Peyer's patch (tissue), 4 donors: ENCODE results near the gene LAGE3. TPM values are rescaled to one million over a fixed set of nuclear protein-coding genes. Genes with fewer than 3 reads are reported as not detected.

ENCODE experiments used
- DNase-seq, 3 donors: peaks; one replicate each; pipeline ENCODE4 v3.0.0-alpha.2; 2017 to 2019
- H3K27ac ChIP-seq, 4 donors: fragments of 200-600 bp; sonication (generic); one replicate each; pipeline ENCODE4 v1.5.1; 2016 to 2019
- H3K27me3 ChIP-seq, 2 donors: fragments of 200-600 bp; sonication (generic); one replicate each; pipeline ENCODE4 v1.5.1; 2019
- H3K36me3 ChIP-seq, 3 donors: fragments of 200-600 bp; sonication (generic); one replicate each; pipeline ENCODE4 v1.5.1; 2016 to 2019
- H3K4me1 ChIP-seq, 4 donors: fragments of 200-600 bp; sonication (generic); one replicate each; pipeline ENCODE4 v1.5.1; 2016 to 2019
- H3K4me3 ChIP-seq, 4 donors: fragments of 200-600 bp; sonication (generic); 1 replicate in 3 of 4; 2 replicates in 1 of 4; pipeline ENCODE4 v1.5.1; 2016 to 2019; ENCODE audit warnings: mild to moderate bottlenecking in 1 of 4
- H3K9me3 ChIP-seq, 4 donors: fragments of 200-600 bp; sonication (generic); one replicate each; pipeline ENCODE4 v1.5.1; 2016 to 2019; ENCODE audit warnings: mild to moderate bottlenecking in 1 of 4
- CTCF ChIP-seq, 6 experiments: fragments of 450-650 bp in 4 of 6; fragments of 200-600 bp in 2 of 6; sonication (generic) in 1 of 6; IDR thresholded peaks; one replicate each; pipeline ENCODE4 v1.5.1; 2017 to 2019; ENCODE audit warnings: antibody characterized with exemption in 6 of 6, mild to moderate bottlenecking in 3 of 6, moderate library complexity in 1 of 6
- POLR2A ChIP-seq, 2 donors: fragments of 450-650 bp; IDR thresholded peaks; one replicate each; pipeline ENCODE4 v1.5.1; 2017; ENCODE audit warnings: antibody characterized with exemption in 2 of 2, mild to moderate bottlenecking in 2 of 2, moderate library complexity in 2 of 2
- total RNA-seq, 4 donors: library from RNA; depleted of rRNA; stranded (reverse); fragments of >200 nt; gene quantifications; one replicate each; pipeline ENCODE4 v1.1.0, GENCODE V29; 2016

The LAGE3 gene
- total RNA-seq, 4 donors from 2014 or later: 8.5 to 15.7 (median 10.8) TPM

DNA sequence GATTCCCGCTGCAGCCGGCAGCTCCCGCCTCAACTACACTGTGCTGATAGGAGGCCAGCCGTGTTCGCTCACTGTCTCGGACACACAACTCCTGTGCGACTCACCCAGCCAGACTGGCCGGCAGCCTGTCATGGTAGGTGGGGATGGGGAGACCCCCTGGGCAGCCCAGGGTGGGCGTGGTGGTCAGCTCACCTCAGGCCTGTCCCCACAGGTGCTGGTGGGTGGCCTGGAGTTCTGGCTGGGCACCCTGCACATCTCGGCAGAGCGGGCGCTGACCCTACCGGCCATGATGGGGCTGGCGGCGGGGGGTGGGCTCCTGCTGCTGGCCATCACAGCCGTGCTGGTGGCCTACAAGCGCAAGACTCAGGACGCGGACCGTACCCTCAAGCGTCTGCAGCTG lies 11.5 kb downstream of the LAGE3 start:
- TF ChIP-seq CTCF (IDR thresholded peaks at IDR 0.05) (no peak), POLR2A (IDR thresholded peaks at IDR 0.05) (no peak)
- Histone ChIP-seq H3K4me1 (no peaks in the 10 kb centered on the region), H3K36me3 (peaks cover 0 to 19% (median 0%) of the 10 kb centered on the region in 3 donors), H3K4me3 (no peak overlapping the region), H3K9me3 (no peaks in the 10 kb centered on the region), H3K27ac (no peak overlapping the region), H3K27me3 (no peaks in the 10 kb centered on the region)
- DNase-seq: no peak

DNA sequence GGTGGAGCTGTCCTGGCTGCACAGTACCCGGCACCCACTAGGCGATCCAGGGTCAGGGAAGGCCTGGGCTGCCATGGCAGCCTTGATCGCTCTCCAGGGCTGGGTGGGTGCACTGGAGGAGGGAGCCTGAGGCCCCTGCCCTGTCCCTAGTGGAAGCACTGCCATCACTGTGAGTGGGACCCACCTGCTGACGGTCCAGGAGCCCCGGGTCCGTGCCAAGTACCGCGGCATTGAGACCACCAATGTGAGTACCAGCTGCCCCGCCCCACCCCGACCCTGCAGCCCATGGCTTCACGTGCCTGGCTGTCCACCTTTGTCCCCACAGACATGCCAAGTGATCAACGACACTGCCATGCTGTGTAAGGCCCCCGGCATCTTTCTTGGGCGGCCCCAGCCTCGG lies 12.2 kb downstream of the LAGE3 start:
- no peaks in the 10 kb centered on the region for H3K9me3 ChIP-seq
- DNase-seq: no peak
- H3K27me3 ChIP-seq: no peaks in the 10 kb centered on the region
- peaks cover 0 to 19% (median 0%) of the 10 kb centered on the region in 3 donors for H3K36me3 ChIP-seq
- H3K27ac ChIP-seq: no peak overlapping the region
- H3K4me1 ChIP-seq: no peaks in the 10 kb centered on the region
- no peak overlapping the region for H3K4me3 ChIP-seq
- no peak for TF ChIP-seq CTCF (IDR thresholded peaks at IDR 0.05)
- no peak for TF ChIP-seq POLR2A (IDR thresholded peaks at IDR 0.05)

DNA sequence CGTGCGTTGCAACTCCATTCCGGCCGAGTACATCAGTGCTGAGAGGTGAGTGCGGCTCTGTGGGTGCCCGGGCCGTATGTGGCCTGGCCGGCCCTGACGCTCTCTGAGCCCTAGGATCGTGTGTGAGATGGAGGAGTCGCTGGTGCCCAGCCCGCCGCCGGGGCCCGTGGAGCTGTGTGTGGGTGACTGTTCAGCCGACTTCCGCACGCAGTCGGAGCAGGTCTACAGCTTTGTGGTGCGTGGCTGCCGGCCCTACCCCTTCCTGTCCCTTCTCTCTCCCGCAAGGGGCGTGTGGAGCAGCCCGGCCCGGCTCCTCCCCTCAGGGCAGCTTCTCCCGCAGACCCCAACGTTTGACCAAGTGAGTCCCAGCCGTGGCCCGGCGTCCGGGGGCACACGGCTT lies 13.0 kb downstream of the LAGE3 start:
- TF ChIP-seq POLR2A (IDR thresholded peaks at IDR 0.05): no peak
- no peak for TF ChIP-seq CTCF (IDR thresholded peaks at IDR 0.05)
- H3K4me3 ChIP-seq: no peak overlapping the region
- H3K36me3 ChIP-seq: peaks cover 0 to 19% (median 0%) of the 10 kb centered on the region in 3 donors
- H3K27me3 ChIP-seq: no peaks in the 10 kb centered on the region
- no peak overlapping the region for H3K27ac ChIP-seq
- no peak for DNase-seq
- H3K4me1 ChIP-seq: no peaks in the 10 kb centered on the region
- H3K9me3 ChIP-seq: no peaks in the 10 kb centered on the region

DNA sequence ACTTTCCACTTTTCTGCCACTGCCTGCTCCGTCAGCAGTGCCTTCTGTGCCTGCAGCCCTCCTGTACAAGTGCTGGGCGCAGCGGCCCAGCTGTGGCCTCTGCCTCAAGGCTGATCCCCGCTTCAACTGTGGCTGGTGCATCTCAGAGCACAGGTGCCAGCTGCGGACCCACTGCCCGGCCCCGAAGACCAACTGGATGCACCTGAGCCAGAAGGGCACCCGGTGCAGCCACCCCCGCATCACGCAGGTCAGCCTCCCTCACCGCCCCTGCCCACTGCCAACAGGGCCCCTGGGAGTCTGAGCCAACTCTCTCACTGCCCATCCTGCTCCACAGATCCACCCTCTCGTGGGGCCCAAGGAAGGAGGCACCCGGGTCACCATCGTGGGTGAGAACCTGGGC lies 13.5 kb downstream of the LAGE3 start:
- H3K27ac ChIP-seq: no peak overlapping the region
- no peaks in the 10 kb centered on the region for H3K4me1 ChIP-seq
- H3K27me3 ChIP-seq: no peaks in the 10 kb centered on the region
- DNase-seq: no peak
- H3K9me3 ChIP-seq: no peaks in the 10 kb centered on the region
- H3K4me3 ChIP-seq: no peak overlapping the region
- TF ChIP-seq POLR2A (IDR thresholded peaks at IDR 0.05) (no peak), CTCF (IDR thresholded peaks at IDR 0.05) (no peak)
- peaks cover 0 to 19% (median 0%) of the 10 kb centered on the region in 3 donors for H3K36me3 ChIP-seq

DNA sequence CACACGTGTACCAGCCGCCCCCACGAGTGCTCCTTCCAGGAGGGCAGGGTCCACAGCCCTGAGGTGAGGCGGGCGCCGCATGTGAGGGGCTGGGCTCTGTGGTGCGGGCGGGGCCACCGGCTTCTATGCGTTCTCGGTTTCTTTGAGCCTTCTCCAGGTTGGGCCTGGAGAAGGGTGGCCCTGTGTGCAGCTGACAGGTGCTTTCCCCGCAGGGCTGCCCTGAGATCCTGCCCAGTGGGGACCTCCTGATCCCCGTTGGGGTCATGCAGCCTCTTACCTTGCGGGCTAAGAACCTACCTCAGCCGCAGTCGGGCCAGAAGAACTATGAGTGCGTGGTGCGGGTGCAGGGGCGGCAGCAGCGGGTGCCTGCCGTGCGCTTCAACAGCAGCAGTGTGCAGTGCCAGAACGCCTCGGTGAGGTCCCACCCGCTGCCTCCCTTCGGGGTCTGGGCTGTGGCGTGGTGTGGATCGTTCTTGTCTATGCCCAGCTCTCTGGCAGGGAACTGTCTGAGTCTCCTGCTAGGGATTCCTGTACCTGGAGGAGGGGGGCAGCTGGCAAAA lies 14.2 kb downstream of the LAGE3 start:
- TF ChIP-seq CTCF (IDR thresholded peaks at IDR 0.05) (no peak), POLR2A (IDR thresholded peaks at IDR 0.05) (no peak)
- Histone ChIP-seq H3K27ac (no peak overlapping the region), H3K9me3 (no peaks in the 10 kb centered on the region), H3K27me3 (no peaks in the 10 kb centered on the region), H3K4me3 (no peak overlapping the region), H3K4me1 (no peaks in the 10 kb centered on the region), H3K36me3 (peaks cover 0 to 19% (median 0%) of the 10 kb centered on the region in 3 donors)
- no peak for DNase-seq
